CD4-positive, alpha-beta T cell treated with Interferon gamma for 1 hour (primary cell): ENCODE results near the gene TCF19.
"Not testable (repeated sequence)": the region's sequence is repeated elsewhere in the genome, so short reads cannot be mapped to it uniquely, and the experiment has no call there.

ENCODE experiments used
- DNase-seq: peaks from one replicate; pipeline ENCODE4 v3.0.0-alpha.2; 2020

TCF19 gene

DNA sequence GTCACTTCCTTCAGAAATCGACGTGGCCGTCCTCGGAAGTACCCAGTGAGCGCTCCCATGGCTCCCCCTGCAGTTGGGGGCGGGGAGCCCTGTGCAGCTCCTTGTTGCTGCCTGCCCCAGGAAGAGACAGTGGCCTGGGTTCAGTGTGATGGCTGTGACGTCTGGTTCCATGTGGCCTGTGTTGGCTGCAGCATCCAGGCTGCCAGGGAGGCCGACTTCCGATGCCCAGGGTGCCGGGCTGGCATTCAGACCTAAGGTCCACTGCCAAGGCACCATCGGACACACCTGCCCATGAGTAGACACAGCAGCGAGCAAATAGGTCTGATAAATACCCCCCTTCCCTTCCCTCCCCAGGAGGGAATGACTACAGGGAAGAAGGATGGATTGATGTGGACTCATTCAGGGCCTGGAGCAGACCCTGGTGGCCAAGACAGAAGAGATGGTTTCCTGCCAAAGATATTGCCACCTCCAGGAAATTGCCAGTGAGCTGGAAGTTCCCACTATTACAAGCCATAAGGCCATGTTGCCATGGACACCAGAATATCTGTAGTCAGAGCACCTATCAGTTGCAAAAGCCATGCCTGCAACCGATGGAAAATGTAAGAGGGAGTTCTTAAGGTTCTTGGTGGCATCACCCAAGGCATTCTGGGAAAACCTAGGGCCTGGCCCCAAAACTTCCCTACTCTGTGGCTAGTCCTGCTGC, 4.2 kb downstream of the TCF19 start:
- no peak for DNase-seq

DNA sequence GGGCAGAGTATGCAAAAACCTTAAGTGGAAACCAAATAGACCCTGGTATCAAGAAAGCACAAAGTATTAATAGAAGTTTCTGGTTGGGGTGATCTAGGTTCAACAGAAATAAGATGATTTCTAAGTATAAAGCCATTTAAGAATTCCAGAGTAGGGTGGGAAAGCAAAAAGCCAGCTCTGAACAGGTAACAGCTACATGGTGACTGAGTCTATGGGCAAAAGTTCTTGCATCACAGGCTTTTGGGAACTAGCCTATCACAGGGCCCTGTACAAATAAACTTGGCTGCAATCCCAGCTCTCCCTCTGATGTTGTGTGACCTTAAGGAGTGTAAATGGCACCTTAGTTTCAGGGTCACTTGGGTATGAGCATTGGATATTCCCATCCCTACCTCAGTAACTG, 5.5 kb downstream of the TCF19 start:
- DNase-seq: no peak

DNA sequence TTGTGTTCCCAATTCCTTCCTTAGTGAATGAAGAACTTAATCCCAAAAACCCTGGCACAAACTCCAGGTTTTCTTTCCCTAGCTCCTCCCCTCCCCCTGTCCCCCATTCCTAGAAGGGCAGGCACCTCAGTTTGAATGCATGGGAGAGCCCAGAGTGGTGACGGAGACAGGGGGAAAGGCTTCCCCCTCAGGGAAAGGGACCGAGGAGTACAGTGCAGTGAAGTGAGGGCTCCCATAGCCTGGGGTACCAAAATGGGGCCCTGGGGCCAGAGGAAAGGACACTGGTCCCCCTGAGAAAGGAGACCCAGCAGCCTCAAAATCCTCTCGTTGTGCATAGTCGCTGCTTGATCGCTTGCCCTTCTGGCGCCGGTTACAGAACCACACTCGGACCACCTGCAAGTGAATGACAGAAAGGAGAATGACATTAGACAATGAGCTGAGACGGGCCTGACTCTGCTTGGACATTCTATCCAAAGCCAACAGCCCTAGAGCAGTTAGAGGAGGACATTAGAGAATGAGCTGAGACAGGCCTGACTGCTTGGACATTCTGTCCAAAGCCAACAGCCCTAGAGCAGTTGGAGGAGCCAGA, 6.2 kb downstream of the TCF19 start:
- not testable (repeated sequence) for DNase-seq

DNA sequence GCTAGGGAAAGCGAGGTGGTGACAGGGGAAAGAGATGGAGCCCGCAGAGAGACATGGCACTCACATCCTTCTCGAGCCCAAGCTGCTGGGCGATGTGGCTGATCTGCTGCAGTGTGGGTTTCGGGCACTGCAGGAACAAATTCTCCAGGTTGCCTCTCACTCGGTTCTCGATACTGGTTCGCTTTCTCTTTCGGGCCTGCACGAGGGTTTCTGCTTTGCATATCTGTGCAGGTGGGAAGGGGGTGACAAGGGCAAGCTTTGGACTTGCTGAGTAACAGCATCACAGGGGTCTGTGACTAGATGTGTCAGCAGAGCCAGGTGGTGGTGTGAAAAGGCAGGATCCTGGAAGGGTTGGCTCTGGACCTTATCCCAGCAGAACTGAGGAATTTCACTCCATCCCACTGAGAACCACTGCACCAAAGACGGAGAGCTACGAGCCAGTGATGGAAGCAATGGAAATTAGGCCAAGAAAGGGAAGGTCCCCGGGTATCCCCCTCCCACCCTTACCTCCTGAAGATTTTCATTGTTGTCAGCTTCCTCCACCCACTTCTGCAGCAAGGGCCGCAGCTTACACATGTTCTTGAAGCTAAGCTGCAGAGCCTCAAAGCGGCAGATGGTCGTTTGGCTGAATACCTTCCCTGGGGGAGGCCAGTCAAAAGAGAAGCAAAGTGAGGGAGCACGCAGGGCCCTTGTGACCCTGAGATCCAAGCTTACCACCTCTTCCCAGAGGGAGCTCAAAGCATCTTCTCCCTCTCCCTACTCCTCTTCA, 6.9 kb downstream of the TCF19 start:
- not testable (repeated sequence) for DNase-seq

DNA sequence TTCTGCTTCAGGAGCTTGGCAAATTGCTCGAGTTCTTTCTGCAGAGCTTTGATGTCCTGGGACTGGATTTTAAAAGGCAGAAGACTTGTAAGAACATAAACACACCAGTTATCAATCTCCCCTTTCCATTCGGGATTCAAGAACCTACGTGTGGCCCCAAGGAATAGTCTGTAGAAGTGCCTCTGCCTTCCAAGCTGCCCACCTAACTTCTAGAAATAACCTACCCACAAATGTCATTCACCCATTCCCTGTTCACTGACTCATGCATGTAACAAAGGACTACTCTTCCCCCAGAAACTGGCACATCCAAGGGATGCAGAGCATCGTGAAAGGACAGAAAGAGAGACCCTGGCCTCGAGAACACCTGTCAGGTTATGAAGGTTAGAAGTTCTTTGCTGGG, 7.6 kb downstream of the TCF19 start:
- DNase-seq: no peak

DNA sequence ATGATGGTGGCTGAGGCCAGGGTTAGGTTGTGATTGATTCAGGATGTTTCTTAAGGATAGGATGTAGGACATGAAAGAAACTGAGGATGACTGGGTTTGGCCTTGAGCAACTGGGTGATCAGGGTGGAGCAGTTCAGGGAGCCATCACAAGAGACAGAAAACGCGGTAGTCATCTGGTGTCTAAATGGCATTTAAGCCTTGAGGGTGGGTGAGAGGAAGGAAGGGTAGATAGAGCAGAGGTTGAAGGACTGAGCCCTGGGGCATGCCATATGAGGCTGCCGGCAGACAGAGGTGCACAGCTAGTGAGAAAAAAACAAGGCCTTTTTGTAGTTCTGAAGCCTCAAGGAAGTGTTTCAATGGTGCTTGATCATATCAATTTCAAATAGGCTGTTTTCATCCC, 10.2 kb downstream of the TCF19 start:
- DNase-seq: no peak

DNA sequence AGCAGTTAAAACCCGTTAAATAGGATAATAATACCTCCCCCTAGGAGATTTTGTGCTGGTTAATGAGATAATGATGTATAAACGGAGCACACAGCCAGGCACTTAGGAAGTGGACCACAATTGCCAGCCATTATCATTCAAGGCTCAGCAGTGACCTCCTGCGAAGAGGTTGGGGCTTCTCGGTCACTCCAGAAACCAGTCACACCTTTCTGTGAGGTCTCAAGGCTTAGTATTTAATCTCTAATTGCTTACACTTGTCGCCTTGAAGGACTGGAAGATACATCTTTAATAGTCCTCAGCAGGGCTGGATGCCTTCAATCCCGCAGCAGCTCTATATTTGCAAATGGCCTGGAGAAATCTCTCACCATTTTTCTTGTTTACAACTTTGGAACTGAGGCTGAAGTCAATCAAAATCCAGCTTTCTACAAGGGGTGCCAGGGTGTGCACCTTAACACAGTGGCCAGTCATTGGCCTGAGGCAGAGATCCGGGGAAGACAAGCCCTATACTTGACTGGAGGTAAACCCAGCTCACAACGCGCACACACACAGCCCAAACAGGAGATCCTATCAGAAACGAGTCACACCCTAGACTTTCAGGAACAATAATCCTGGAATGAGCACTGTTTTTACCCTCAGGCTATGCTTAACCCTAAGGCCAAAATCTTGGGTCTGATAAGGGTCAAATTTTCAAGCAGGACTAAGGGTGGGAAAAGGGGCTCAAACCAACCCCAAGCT, 10.9 kb downstream of the TCF19 start:
- no peak for DNase-seq

DNA sequence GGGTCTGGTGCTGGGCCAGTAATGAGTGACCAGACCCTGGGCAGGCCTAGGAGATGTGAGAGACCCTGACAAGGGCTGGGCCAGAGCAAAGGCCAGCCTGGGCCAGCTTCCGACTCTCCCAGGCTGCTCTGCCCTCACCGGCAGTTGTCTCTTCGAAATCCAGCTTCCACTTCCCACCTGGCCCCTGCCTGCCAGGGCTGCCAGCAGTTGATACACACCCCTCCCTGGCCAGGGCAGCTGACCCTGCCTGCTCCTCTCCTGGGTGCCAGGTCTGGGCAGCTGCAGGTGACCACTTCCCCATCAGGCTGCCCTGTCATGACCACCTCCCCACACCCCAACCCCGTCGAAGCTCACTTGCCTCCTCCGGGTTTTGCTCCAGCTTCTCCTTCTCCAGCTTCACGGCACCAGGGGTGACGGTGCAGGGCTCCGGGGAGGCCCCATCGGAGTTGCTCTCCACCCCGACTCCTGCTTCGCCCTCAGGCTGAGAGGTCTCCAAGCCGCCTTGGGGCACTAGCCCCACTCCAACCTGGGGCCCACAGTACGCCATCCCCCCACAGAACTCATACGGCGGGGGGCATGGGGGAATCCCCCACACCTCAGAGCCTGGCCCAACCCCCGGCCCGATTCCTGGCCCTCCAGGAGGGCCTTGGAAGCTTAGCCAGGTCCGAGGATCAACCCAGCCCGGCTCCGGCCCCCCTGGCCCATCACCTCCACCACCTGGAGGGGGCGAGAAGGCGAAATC, 11.6 kb downstream of the TCF19 start:
- not testable (repeated sequence) for DNase-seq

DNA sequence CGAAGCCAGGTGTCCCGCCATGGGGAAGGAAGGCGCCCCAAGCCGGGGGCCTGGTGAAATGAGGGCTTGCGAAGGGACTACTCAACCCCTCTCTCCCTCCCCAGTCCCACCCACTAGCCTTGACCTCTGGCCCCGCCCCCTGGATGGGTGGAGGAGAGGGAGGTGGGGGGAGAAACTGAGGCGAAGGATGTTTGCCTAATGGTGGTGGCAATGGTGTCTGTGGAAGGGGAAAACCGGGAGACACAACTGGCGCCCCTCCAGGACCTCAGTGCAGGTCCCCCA, 12.2 kb downstream of the TCF19 start, which contains the start of gene POU5F1:
Gene POU5F1, minus strand, starts transcription at position 83 of the 282 bp plus-strand sequence. Its CDS starts 62 bp downstream, at position 21.
- DNase-seq: no peak

DNA sequence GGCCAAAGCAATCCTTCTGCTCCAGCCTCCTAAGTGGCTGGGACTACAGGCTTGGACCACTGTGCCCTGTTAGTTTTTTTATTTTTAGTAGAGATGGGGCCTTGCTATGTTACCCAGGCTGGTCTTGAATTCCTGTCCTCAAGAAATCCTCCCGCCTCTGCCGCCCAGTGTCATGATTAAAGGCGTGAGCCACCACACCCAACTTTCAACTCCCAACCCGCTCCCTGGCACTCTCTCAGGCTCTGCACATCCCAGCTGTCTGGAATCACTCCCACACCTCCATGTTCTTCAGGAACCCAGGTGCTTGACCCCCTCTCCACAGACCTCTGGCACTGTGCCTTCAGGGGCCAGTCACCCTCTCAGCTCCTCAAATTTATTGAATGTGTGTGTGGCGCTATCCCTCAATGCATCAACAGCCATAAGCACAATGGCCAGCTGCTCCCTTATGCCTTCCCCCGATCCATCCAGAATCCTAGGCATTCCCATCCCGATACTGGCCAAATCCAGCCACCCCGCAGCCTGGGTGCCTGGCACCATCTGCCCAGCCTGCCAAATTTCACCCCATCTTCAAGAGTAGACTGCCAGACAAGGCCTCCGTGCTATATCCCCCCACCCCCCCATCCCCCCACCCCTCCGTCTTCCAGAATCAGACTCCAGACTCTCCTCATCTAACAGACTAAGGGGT, 12.7 kb downstream of the TCF19 start:
- no peak for DNase-seq

DNA sequence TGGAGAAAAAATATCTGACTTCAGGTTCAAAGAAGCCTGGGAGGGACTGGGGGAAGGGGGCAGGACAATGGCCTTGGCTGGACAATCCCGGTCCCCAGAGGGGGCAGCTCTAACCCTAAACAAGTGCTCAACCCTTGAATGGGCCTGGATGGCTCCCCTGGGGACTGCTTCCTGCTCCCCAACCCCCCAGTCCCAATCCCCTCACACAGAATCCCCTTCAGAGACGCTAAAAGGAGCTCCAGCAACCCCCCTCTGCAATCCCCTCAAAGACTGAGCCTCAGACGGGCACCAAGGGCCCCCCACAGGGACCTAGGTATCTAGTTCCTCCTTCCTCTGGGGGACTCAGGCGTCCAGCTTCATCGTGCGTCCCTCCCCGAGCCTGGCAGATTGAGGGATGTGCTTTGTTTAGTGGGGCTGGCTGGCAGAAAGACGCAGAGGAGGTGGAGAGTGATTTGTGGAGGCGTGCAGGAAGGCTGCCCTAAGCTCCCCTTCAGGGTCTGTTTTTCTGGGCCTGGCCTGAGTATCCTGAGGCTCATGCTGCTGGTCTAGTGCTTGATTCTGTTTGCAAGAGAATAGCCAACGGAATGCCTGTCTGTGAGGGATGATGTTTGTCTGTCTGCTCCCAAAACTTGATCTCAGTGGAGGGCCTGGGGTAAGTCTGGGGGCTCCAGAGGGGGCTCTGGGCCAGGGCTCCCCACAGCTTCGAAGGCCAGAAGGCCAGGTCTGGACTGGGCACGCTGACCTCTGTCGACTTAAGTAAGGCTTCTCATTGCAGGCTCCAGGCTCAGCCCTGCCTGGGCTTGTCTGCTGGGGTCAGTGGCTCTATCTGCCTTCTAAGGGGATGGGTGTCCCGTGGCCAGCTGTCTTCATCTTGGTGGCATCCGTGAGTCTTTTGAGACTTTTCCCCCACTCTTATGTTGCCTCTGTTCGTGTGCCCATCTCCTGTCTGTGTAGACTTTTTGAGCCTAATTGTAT, 13.8 kb downstream of the TCF19 start:
- no peak for DNase-seq

DNA sequence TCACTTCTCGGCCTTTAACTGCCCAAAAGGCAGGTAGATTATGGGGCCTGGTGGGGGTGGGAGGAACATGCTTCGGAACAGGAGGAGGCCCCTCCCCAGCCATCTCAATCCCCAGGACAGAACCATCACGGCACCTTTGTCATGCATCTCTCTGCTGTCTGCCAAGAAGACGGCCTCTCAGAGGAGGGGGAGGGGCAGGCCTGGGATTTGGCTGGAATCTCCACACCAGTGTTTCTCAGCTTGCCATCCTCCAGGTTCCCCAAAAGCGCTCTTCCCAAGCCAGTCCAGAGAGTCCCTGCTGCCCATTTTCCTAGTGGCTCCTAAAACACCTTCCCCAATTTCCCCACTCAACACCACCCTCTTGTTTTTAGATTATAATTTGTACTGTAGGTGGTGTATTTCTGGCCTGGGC, 14.6 kb downstream of the TCF19 start:
- no peak for DNase-seq

DNA sequence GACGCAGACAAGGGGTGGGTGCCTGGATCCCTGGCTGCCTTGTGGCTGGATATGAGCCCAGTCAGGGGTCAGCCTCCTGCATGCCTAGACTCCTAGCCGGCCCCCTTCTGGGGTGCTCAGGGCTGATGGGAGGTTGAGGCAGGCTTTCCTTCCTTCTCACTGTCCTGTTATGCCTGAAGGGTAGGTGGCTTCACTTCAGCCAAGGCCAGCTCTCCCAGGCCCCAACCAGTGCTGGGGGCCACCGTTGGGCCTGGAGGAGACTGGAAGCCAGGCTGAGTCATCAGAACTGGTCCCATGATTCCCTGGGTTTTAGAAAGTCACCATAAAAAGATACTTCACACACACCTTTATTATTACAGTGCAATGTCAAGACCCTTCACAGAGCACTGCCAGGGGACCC, 15.0 kb downstream of the TCF19 start:
- DNase-seq: no peak

DNA sequence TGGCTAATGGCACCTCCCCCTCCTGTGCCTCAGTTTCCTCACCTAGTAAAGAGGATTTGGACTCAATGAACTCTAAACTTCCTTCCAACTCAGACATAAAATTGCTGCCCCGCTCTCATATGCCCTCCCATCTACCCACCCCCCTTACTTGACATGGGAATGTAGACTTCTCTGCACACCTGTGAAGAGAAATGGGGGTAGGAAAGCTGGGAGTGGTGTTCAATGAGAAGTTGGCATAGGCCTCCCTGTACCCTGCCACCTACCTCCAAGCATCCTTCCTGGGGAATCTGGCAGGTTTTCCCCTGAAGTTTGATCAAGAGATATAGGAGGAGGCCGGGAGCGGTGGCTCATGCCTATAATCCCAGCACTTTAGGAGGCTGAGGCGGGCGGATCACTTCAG, 16.0 kb downstream of the TCF19 start:
- no peak for DNase-seq

DNA sequence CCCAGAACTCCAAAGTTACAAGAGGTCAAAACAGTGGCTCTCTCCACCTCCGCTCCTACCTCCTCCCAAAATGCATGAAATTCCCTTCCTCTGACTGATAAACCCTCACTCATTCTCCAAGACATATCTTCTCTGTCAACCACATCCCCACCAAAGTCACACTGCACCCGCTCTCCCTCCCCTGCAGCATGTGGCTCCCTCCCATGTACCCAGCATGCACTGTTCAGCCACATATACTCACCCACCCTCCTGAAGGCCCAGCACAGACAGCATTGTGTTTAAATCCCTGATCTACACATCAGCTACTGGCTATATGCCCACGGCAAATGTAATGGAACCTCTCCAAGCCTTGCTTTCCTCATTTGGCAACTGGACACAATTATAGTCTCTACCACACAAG, 17.6 kb downstream of the TCF19 start:
- DNase-seq: no peak

DNA sequence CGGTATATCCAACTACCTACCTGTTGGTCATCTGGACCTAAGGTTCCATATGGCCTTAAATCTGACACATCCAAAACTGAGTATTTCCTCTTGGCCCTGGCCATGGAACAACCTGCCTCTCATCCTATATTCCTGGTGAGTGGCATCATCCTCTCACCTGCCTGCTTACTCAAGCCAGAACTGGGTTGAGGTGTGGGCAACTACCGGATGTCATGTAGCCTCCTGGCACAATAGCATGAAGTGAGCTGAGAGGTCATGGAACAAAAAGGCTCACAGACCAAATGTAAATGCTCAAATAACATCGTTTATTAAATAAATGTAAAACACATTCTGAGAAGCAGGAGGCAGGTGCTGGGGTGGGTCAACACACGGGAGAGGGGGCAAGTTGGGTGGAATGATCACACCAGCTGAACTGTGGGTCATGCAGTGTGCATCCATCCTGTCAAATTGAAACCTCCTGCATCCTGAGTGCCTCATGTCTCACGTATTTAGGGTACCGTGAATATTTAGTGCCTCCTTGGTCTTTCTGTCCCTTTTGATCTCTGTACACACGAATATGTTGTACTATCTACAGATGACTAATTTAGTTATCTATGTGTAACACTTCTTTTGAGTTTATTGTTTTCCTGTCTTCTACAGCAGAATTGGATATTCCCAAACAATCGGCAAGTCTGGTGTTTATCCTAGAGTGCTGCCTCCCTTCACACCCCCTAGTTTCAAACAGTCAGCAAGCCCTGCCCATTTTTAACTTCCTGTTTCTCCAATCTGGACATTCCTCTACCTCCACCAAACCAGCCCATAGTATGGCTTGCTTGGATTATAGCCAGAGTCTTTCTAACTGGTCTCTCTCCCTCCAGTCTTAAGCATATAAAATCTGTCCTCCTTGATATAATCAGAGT, 20.0 kb downstream of the TCF19 start:
- no peak for DNase-seq

DNA sequence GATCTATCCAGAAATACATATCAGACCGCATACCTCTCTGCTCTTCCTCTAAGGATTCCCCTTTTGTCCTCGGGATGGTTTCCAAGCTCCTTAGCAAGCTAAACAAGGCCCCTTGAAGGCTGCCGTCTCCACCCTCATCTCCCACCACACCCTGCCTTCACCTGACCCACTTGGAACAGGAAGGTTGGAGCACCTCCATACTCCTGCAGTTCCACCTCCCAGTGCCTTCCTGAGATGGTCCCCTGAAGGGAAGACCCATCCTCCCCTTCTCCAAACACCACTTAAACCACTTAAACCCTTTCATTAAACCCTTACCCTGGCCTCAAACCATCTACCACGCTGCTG, 20.6 kb downstream of the TCF19 start:
- no peak for DNase-seq

DNA sequence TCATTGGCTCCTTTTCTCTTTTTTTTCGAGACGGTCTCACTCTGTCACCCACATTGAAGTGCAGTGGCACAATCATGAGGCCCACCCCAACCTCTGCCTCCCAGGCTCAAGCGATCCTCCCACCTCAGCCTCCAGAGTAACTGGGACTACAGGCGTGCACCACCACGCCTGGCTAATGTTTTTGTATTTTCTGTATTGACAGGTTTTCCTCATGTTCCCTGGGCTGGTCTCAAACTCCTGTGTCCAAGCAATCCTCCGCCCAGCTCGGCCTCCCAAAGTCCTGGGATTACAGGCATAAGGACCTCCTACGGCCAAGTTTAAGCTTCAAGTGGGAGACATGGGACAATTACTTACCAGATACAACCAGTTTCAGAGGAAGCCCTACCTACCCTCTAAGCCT, 21.5 kb downstream of the TCF19 start:
- no peak for DNase-seq

DNA sequence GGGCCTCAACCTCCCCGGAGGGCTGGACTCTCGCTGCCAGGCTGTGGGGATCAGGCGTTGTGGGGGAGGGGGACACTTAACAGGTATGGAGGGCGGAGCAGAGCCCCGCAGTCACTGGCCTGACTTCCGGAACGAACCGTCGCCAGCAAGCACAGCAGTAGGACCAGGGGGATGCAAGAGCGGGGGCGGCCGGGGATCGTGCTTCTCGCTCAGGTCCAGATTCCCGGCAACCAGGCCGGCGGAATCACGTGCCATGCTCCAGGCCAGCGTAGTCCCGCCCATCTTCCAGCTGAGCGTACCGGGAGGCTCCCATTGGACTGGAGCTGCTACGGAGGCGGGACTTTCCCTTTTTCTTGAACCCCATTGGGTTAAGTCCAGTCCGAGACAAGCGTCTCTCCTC, 22.1 kb downstream of the TCF19 start:
- DNase-seq: peak; percentile 65

DNA sequence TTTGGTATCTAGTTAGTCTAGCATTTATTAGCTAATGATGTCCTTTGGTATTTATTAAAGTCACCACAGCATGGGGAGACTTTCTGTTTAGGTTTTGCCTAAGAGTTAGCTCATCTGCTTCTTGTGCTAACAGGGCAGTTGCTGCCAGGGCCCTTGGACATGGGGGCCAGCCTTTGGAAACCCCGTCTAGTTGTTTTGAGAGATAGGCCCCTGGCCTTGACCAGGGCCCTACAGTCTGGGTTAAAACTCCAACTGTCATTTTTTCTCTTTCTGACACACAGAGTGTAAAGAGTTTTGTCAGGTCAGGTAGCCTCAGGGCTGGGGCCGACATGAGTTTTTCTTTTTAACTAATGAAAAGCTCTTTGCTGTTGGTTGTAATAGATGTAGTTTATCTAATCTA, 24.9 kb downstream of the TCF19 start:
- DNase-seq: not testable (repeated sequence)
